GM18502 (cell line): ENCODE measurements around the gene LAMTOR2.

Experiments
- ATAC-seq: cut with Tn5 transposase; IDR thresholded peaks from one replicate; pipeline ENCODE4 v1.9.1; 2021; ENCODE audit warnings: mild to moderate bottlenecking; ENCODE audit not compliant: unreplicated experiment, poor library complexity

Gene LAMTOR2

DNA sequence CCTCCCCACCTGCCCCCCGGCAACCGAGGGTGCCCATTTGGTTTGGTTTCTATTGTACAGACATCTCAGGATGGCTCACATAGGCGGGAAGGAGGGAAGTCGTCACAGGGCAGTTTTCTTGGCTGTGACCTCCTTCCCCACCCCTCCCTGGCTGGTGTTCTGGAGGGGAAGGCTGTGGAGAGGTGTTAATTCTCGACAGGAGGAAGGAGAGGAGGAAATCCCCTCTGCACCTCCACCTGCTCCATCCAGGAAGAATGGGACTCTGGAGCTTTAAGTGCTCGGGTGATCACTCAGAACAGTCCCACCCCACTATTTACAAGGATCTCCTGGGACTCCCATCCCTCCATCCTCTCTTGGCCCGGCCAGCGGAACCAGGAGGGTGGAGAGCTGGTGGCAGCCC is 20.1 kb downstream of the LAMTOR2 start:
- ATAC-seq, result no peak

- no peak for ATAC-seq
Observed at GRCh38 chr1:156075162-156075561, 20.6 kb downstream of the LAMTOR2 start.

- no peak for ATAC-seq
Observed at GRCh38 chr1:156075775-156076204, 21.2 kb downstream of the LAMTOR2 start.

- ATAC-seq, result no peak
Observed at GRCh38 chr1:156076609-156077429, 22.2 kb downstream of the LAMTOR2 start.

DNA sequence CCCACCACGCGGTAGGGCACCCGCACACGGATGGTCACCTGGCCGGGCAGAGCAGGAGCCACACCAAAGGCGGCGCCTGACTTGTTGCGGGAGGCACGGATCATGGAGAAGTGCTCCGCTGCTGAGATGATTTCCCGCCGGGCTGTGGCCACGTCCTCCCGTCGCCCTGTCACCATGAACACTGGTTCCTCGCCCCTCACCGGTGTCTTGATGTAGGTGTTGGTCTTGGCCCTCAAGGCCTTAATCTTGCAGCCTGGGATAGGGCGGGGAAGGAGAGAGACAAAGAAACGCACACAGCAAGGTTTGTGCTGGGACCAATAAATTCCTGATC is 22.8 kb downstream of the LAMTOR2 start:
- ATAC-seq, result no peak

DNA sequence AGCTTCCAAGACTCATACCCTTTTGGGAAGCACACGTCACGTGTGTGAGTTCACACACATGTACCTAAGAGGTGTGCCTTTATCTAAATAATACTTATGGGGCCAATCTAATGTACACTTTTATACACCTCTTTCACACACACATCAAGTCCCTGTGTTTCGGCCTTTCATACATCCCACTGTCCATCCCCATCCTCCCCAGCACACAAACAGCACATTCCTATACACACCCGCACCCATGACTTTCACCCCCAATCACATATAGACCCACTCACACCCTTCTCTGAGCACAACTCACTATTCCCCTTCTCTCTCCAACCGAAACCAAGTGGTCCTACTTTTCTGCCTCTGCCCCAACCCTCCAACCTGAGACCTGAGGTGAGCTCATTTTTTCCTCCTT is 24.1 kb downstream of the LAMTOR2 start:
- no peak for ATAC-seq

GRCh38 chr1:156079762-156080161 is 25.2 kb downstream of the LAMTOR2 start:
- ATAC-seq, result no peak

DNA sequence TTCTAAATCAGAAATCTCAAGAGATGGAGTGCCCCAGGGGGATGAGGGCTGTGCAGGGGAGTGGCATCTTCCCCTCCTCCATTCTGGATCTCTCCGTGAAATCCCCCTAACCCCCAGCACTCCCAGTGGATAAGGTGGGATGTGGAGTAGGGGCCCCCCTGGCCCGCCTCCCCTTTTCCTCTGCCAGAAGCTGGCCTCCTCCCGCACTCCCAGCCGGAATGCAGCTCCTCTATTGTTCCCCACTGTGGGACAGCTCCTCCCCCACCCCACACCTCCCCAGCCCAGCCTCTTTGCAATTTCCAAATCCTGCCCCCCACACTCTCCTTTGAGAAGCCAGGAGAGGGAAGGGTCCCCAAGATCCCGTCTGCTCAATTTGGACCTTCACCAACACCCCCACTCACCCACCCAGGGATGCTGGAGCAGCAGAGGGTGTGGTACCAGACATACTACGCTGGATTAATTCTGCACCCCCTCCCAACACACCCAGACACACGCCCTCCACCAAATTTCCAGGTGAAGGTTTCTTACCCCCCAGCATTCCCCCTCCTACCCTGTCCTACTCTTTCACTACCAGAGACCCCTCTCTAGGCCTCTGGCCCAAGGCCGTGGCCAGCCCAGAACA is 25.8 kb downstream of the LAMTOR2 start:
- no peak for ATAC-seq

GRCh38 chr1:156080863-156081179 is 26.2 kb downstream of the LAMTOR2 start:
- ATAC-seq, result no peak

GRCh38 chr1:156081180-156081916 is 26.8 kb downstream of the LAMTOR2 start:
- ATAC-seq, result no peak

GRCh38 chr1:156081917-156082308 is 27.3 kb downstream of the LAMTOR2 start:
- ATAC-seq, result no peak

GRCh38 chr1:156082309-156083091 is 27.9 kb downstream of the LAMTOR2 start, which contains the start of gene MEX3A:
Gene MEX3A, minus strand, starts transcription at chr1:156082465. Its CDS starts 467 bp downstream, at chr1:156081998.
- ATAC-seq, result no peak

DNA sequence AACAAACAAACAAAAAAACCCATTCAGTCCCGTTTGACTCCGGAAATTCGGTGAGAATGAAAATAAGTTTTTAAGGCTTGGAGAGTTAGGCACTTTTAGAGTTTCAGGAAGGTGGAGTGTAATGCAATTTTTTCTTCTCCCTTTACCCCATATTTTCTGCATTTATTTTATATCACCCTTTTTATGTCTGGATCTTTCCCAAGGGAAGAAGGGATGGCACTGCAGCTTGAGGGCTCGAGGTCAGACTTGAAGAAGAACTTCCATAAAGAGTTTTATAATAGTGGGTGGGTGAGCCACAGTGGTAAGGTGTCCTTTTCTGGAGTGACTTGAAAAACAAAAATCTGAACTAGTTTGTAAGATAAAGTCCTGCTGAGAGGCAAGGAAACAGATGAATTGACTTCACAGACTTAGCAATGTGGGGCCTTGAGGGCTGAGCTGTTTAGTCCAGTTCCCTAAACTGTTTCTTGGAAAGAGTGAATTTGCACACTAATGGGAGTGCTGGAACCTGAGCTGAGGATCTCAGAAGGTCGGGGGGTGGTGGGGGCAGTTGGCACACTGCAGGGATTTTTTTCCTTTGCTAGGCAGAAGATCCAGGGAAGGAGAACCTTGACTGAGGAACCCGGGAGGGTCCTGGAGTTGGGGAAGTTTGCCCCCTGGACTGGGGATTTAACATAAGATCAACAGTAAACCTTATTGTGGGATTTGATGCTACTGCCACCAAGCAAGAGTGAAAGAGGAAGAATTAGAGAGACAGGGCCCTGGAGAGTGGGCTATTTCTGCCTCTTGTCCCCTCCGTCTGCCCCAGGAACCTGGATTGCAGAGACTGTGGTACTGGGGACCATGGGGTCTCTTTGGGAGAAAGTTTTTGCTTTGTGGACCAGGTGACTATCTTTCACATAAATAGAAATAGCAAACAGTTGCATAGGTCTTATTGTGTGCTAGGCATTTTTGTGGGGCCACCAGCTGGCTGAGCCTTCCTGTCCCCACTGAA is 29.5 kb downstream of the LAMTOR2 start:
- no peak for ATAC-seq

GRCh38 chr1:156086256-156086662 is 31.7 kb downstream of the LAMTOR2 start:
- no peak for ATAC-seq

DNA sequence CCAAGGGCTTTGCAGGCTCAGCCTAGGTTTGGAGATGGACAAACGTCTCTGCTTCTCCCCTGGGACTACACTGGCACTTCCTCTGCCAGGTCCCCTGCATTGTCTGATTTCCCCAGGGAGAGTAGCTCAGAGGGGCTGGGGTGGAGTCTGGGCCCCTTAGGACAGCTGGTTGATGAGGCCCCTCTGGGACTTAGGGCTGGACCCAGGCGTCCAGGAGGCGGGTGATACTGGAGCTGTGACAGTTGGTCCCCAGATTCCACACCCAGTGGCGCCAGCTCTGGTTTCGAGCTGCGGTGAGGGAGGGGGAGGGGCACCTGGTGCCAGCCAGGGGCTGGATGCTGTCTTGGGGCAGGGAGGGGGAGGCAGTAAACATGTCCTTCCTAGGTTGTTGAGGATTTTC is 35.1 kb downstream of the LAMTOR2 start:
- ATAC-seq, result no peak

DNA sequence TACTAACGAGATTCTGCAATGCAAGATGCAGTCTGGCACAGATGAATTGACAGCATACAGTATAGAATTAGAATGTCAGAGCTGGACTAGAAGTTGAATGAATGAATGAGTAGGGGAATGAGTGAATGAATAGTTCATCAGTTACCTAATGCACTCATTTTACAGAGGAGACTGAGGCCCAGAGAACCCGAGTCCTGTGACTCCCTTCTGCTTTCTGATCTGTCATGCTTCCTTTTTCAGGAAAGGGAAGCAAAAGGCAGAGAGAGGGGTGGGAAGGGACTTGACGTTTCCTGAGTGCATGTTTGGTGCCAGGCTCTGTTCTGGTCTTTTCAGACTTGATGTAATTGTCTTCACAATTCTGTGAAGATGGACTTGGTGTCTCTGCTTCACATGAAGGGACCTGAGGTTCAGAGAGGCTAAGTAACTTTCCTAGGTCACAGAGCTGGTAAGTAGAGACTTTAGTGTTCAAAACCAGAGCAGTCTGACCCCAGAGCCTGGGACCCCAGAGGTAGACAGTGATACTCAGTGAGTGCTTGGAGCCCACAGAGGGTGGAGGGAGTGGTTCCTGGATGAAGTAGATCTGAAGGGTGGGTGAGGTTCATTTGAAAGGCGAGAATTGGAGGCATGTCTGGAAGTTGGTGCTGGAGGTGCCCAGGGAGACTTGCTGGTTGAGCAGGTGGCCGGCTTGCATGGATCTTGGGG is 35.7 kb downstream of the LAMTOR2 start:
- peak; percentile 10 for ATAC-seq

DNA sequence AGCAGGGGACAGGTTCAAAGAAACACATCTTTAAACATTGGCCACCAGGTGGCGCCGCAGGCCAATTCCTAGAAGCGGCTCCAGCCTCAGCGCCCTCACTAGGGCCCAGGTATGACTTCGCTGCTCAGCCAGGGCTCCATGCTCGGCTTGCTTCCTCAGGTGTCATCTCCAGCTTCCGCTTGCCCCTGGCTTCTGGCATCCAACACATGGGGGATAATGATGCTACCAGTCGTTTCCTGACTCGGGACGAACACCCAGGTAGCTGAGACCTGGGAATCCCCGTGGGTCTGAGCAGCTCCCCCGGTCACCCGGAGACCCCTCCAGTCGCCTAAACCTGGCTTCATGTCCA is 36.2 kb downstream of the LAMTOR2 start:
- ATAC-seq, result peak; percentile 60

DNA sequence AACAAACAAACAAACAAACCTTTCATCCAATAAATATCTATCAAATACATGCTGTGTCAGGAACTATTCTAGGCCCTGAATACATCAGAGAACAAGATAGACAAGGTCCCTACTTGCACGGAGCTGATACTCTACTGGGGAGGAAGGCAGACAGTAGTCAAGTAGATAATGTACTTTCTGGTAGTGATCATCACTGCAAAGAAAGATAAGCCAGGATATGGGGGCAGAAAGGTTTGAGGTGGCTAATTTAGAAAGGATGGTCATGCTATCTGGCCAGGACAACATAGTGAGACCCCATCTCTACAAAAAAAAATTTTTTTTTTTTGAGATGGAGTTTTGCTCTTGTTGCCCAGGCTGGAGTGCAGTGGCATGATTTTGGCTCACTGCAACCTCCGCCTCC is 37.0 kb downstream of the LAMTOR2 start:
- no peak for ATAC-seq

DNA sequence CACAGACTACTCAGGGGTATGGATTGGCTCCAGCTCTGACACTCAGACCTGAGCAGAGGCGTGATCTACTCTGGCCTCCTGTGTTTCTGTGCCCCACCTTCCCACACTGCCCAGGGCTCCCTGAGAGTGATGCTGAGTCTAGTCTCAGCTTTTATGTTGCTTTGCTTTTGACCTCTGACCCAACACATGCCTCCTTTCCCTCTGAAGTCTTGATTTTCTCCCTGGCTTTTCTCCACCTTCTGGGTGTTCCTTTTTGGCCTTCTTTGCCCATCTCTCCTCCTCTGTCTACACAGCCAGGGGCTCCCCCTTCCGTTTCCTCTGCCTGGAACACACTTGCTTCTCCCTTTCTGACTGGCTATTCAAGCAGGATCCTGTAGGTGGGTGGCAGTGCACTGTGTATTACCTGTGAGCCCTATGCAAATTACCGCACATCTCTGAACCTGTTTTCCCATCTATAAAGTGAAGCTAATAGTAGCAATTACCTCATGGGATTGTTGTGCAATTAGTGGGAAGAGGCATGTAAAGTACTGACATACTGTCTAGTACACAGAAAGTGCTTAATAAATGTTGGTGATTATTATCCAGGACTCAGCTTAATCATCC is 41.4 kb downstream of the LAMTOR2 start:
- no peak for ATAC-seq
